A204.1 (cell line): Measurements from ENCODE around the gene TMCC3.

Experiments
- FAIRE-seq: peaks from 2 replicates; lab custom pipeline; 2012; peaks lifted over from hg19 to GRCh38; lab: Jason Lieb, UNC

Gene TMCC3

DNA sequence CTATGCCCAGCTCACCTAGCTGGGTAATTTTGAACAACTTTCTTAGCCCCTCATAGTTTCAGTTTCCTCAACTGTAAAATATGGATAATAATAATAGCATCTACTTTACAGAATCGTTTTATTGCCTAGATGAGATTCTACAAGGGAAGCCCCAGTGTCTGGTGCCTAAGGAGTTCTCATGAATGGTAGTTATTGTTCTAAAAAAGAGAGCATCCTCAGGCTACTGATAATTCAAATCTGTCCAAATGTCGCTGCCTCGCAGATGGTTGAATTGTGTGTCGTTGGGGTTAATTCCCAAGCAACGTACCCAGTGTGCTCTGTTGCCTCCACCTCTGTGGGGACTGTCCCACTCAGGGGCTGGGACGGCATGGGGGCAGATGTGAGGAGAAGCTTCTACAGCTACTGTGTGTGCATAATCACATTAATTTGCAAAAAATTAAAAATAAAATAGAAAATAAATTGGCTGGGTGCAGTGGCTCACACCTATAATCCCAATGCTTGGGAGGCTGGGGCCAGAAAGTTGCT, 119.1 kb downstream of the TMCC3 start:
- no peak for FAIRE-seq

DNA sequence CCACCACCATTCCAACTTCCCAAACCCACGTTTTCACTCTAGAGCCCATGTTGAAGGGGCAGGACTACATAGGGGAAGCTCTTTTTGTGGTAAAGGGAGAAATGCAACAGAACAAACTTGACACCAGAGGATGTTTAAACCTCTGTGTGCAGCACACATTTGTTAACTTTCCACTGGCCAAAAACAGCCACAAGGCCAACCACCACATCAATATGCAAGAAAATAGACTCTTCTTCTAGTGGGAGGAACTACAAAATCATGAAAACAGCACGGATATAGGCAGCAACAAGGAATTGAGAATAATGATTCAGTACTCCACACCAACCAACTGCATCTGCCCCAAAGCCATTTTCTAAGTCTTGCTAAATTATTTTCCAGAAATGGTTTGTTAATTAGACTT, 124.4 kb downstream of the TMCC3 start:
- no peak for FAIRE-seq
